PC-3 (cell line): ENCODE data around the gene HTR4. TPM values are rescaled to one million over a fixed set of nuclear protein-coding genes. Genes with fewer than 3 reads are reported as not detected.

Experiments used
- ATAC-seq: fragments of 200-7000 bp; cut with Tn5 transposase; 2 replicates; pipeline ENCODE4 v1.9.1; 2020; ENCODE audit warnings: mild to moderate bottlenecking, moderate library complexity
- BruUV-seq: library from RNA; stranded (reverse); fragments of 400-500 nt; replicated peaks from 2 replicates; lab custom pipeline; 2021; lab: Mats Ljungman, UMichigan
- CTCF ChIA-PET: fragments of 300-600 bp; sonication (Branson Sonifier 250); formaldehyde crosslinking; loops from one replicate; lab custom pipeline; 2022; ENCODE audit warnings: antibody characterized with exemption; lab: Charles Lee
- POLR2A ChIA-PET: fragments of 300-600 bp; sonication (Branson Sonifier 250); formaldehyde crosslinking; loops from one replicate; lab custom pipeline; 2022; ENCODE audit warnings: antibody characterized with exemption; ENCODE audit not compliant: unreplicated experiment; lab: Charles Lee
- DNase-seq: peaks from one replicate; pipeline ENCODE4 v3.0.0-alpha.2; 2015
- H2AFZ ChIP-seq: fragments of 300-600 bp; sonication (generic); 2 replicates; pipeline ENCODE4 v1.6.0; 2016; ENCODE audit warnings: antibody characterized with exemption, low read length
- H3F3A ChIP-seq: fragments of 300-600 bp; sonication (generic); one replicate; pipeline ENCODE4 v1.6.0; 2017; ENCODE audit warnings: antibody characterized with exemption, low read length, control low read depth, mild to moderate bottlenecking; ENCODE audit not compliant: unreplicated experiment
- H3K27ac ChIP-seq: fragments of 300-600 bp; sonication (generic); 2 replicates; pipeline ENCODE4 v1.5.1; 2016; ENCODE audit warnings: mild to moderate bottlenecking, low read length
- H3K27me3 ChIP-seq: fragments of 300-600 bp; sonication (generic); 2 replicates; pipeline ENCODE4 v1.6.1; 2016; ENCODE audit warnings: low read length, mixed read lengths
- H3K36me3 ChIP-seq: fragments of 300-600 bp; sonication (generic); 2 replicates; pipeline ENCODE4 v1.6.1; 2016; ENCODE audit warnings: low read depth, mixed run types, low read length, mixed read lengths
- H3K4me1 ChIP-seq: fragments of 300-600 bp; sonication (generic); 2 replicates; pipeline ENCODE4 v1.5.1; 2016; ENCODE audit warnings: low read length; ENCODE audit not compliant: insufficient read depth
- H3K4me2 ChIP-seq: fragments of 300-600 bp; sonication (generic); 2 replicates; pipeline ENCODE4 v1.6.0; 2016; ENCODE audit warnings: low read length
- H3K4me3 ChIP-seq: fragments of 300-600 bp; sonication (generic); 2 replicates; pipeline ENCODE4 v1.5.1; 2016; ENCODE audit warnings: mild to moderate bottlenecking, low read length, mixed read lengths
- H3K79me2 ChIP-seq: fragments of 300-600 bp; sonication (generic); 2 replicates; pipeline ENCODE4 v1.6.1; 2017; ENCODE audit warnings: low read length, mixed read lengths
- H3K9ac ChIP-seq: fragments of 300-600 bp; sonication (generic); 2 replicates; pipeline ENCODE4 v1.6.0; 2016; ENCODE audit warnings: mild to moderate bottlenecking, low read length
- H3K9me2 ChIP-seq: fragments of 300-600 bp; sonication (generic); replicated peaks from 2 replicates; pipeline ENCODE4 v1.6.1; 2016; ENCODE audit warnings: mixed run types, low read length, mixed read lengths
- H3K9me3 ChIP-seq: fragments of 300-600 bp; sonication (generic); 2 replicates; pipeline ENCODE4 v1.6.1; 2016; ENCODE audit warnings: low read length, mixed read lengths
- H4K20me1 ChIP-seq: fragments of 300-600 bp; sonication (generic); 2 replicates; pipeline ENCODE4 v1.6.1; 2016; ENCODE audit warnings: low read length, mixed read lengths
- CTCF ChIP-seq: fragments of 300-600 bp; sonication (generic); conservative IDR thresholded peaks from 2 replicates; pipeline ENCODE4 v1.5.1; 2017; ENCODE audit warnings: antibody characterized with exemption, low read depth, mild to moderate bottlenecking, low read length
- EZH2 ChIP-seq: fragments of 300-600 bp; sonication (generic); IDR thresholded peaks from one replicate; pipeline ENCODE4 v1.6.1; 2017; ENCODE audit warnings: antibody characterized with exemption, mild to moderate bottlenecking, low read length; ENCODE audit not compliant: unreplicated experiment
- EZH2phosphoT487 ChIP-seq: fragments of 300-600 bp; sonication (generic); IDR thresholded peaks from 2 replicates; pipeline ENCODE4 v1.6.1; 2018; ENCODE audit warnings: mild to moderate bottlenecking, antibody characterized with exemption, low read length, borderline replicate concordance
- intact Hi-C: fragments of 100-400 bp; cut with micrococcal nuclease; formaldehyde crosslinking; loops from 2 replicates; pipeline ENCODE4 v1.9.0; 2023
- total RNA-seq: library from RNA; depleted of rRNA; stranded (reverse); fragments of >200 nt; gene quantifications from 2 replicates; pipeline ENCODE4 v1.2.3, GENCODE V29; 2014

The HTR4 gene
- total RNA-seq, 1 experiment from 2014 or later: not detected

- BruUV-seq: no TSS peak
- no peaks in the 10 kb centered on the region for H3F3A ChIP-seq
- H3K9ac ChIP-seq: no peak overlapping the region
- no peaks in the 10 kb centered on the region for H3K79me2 ChIP-seq
- no peak for ATAC-seq
- no peak overlapping the region for H3K4me2 ChIP-seq
- intact Hi-C loops: no loop called here
- CTCF ChIA-PET: no interaction called here
- POLR2A ChIA-PET: no interaction called here
- H4K20me1 ChIP-seq: no peaks in the 10 kb centered on the region
- no peaks in the 10 kb centered on the region for H3K9me2 ChIP-seq
- H3K27me3 ChIP-seq: peaks cover 20% of the 10 kb centered on the region
- H3K4me1 ChIP-seq: peaks cover 34% of the 10 kb centered on the region
- H3K36me3 ChIP-seq: no peaks in the 10 kb centered on the region
- DNase-seq: no peak
- H3K4me3 ChIP-seq: no peak overlapping the region
- no peak overlapping the region for H2AFZ ChIP-seq
- no peak overlapping the region for H3K27ac ChIP-seq
- TF ChIP-seq CTCF: no peak
- no peak for TF ChIP-seq EZH2
- no peak for TF ChIP-seq EZH2phosphoT487
- no peaks in the 10 kb centered on the region for H3K9me3 ChIP-seq
Observed at GRCh38 chr5:148626986-148627385, 27.3 kb downstream of the HTR4 start.

DNA sequence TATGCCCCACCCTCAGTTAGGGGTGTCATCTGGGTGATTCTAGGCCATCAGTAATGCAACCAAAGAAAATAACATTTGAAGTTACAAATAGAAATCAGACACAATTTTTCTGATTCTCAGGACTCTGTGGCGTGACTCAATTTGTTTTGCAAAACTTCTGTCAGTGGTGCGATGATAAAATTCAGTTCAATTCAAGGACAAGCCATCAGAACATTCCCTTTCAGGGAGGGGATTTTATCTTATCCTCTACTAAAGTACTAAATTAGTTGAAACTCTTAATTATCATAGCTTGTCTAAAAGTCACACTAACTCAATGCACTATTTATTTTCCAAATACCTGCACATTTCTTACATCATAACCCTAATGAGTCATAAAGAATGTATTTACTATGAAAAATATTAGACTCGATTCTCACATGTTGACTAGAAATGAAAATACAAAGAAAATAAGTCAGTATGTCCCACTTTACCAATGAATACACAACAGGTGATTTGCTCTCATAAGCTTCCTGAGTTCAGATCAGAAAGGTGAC is 28.2 kb downstream of the HTR4 start:
- peak overlapping the region; percentile 13 for H3K4me2 ChIP-seq
- no peaks in the 10 kb centered on the region for H3F3A ChIP-seq
- no TSS peak for BruUV-seq
- H3K4me3 ChIP-seq: no peak overlapping the region
- peaks cover 13% of the 10 kb centered on the region for H3K27me3 ChIP-seq
- no peaks in the 10 kb centered on the region for H3K79me2 ChIP-seq
- DNase-seq (peak; percentile 51), ATAC-seq (no peak)
- no peak overlapping the region for H3K9ac ChIP-seq
- H3K27ac ChIP-seq: no peak overlapping the region
- POLR2A ChIA-PET: no interaction called here
- CTCF ChIA-PET: no interaction called here
- H3K9me2 ChIP-seq: no peaks in the 10 kb centered on the region
- H4K20me1 ChIP-seq: no peaks in the 10 kb centered on the region
- H3K9me3 ChIP-seq: no peaks in the 10 kb centered on the region
- peaks cover 34% of the 10 kb centered on the region for H3K4me1 ChIP-seq
- H2AFZ ChIP-seq: no peak overlapping the region
- H3K36me3 ChIP-seq: no peaks in the 10 kb centered on the region
- intact Hi-C loops: no loop called here
- no peak for TF ChIP-seq EZH2phosphoT487
- no peak for TF ChIP-seq EZH2
- TF ChIP-seq CTCF: no peak

GRCh38 chr5:148625250-148625649 is 29.1 kb downstream of the HTR4 start:
- no TSS peak for BruUV-seq
- DNase-seq: no peak
- Histone ChIP-seq H3K4me3 (no peak overlapping the region), H3K79me2 (no peaks in the 10 kb centered on the region), H3K9ac (no peak overlapping the region), H3F3A (no peaks in the 10 kb centered on the region), H3K27me3 (peaks cover 4% of the 10 kb centered on the region; the same call in 1 of the 2 replicates), H3K4me2 (no peak overlapping the region), H3K36me3 (no peaks in the 10 kb centered on the region), H3K9me3 (no peaks in the 10 kb centered on the region), H3K27ac (no peak overlapping the region), H4K20me1 (no peaks in the 10 kb centered on the region), H2AFZ (no peak overlapping the region), H3K4me1 (peaks cover 34% of the 10 kb centered on the region), H3K9me2 (no peaks in the 10 kb centered on the region)
- intact Hi-C loops: no loop called here
- TF ChIP-seq EZH2 (no peak), EZH2phosphoT487 (no peak), CTCF (no peak)
- ATAC-seq: no peak
- POLR2A ChIA-PET: no interaction called here
- CTCF ChIA-PET: no interaction called here
